Hepatocyte (in vitro differentiated cells): ENCODE data around the gene IL1RL2. TPM values are rescaled to one million over a fixed set of nuclear protein-coding genes. Genes with fewer than 3 reads are reported as not detected.

ENCODE experiments used
- DNase-seq: peaks from one replicate; pipeline ENCODE4 v3.0.0-alpha.2; 2016; ENCODE audit warnings: low spot score
- H2AFZ ChIP-seq: fragments of 200-600 bp; sonication (generic); 2 replicates; pipeline ENCODE4 v1.6.0; 2016; ENCODE audit warnings: antibody characterized with exemption, mild to moderate bottlenecking
- H3K27ac ChIP-seq: fragments of 200-600 bp; sonication (generic); 2 replicates; pipeline ENCODE4 v1.5.1; 2016; ENCODE audit warnings: mild to moderate bottlenecking
- H3K27me3 ChIP-seq: fragments of 200-600 bp; sonication (generic); 2 replicates; pipeline ENCODE4 v1.6.1; 2016
- H3K36me3 ChIP-seq: fragments of 200-600 bp; sonication (generic); replicated peaks from 2 replicates; pipeline ENCODE4 v1.5.1; 2016; ENCODE audit warnings: low read depth; ENCODE audit not compliant: insufficient read depth
- H3K4me1 ChIP-seq: fragments of 200-600 bp; sonication (generic); 2 replicates; pipeline ENCODE4 v1.5.1; 2016; ENCODE audit warnings: mild to moderate bottlenecking, moderate library complexity; ENCODE audit not compliant: insufficient read depth
- H3K4me2 ChIP-seq: fragments of 200-600 bp; sonication (generic); 2 replicates; pipeline ENCODE4 v1.6.0; 2016
- H3K4me3 ChIP-seq: fragments of 200-600 bp; sonication (generic); 2 replicates; pipeline ENCODE4 v1.5.1; 2016; ENCODE audit warnings: mild to moderate bottlenecking
- H3K79me2 ChIP-seq: fragments of 200-600 bp; sonication (generic); 2 replicates; pipeline ENCODE4 v1.6.0; 2017; ENCODE audit warnings: mild to moderate bottlenecking
- H3K9me2 ChIP-seq: fragments of 200-600 bp; sonication (generic); replicated peaks from 2 replicates; pipeline ENCODE4 v1.6.0; 2017; ENCODE audit warnings: mild to moderate bottlenecking; ENCODE audit not compliant: insufficient read depth
- H3K9me3 ChIP-seq: fragments of 200-600 bp; sonication (generic); 2 replicates; pipeline ENCODE4 v1.5.1; 2016; ENCODE audit warnings: low read depth, mild to moderate bottlenecking
- H4K20me1 ChIP-seq: fragments of 200-600 bp; sonication (generic); 2 replicates; pipeline ENCODE4 v1.6.0; 2016; ENCODE audit warnings: mild to moderate bottlenecking; ENCODE audit not compliant: insufficient read depth, poor library complexity, severe bottlenecking
- EZH2 ChIP-seq: fragments of 200-600 bp; sonication (generic); IDR thresholded peaks from 2 replicates; pipeline ENCODE4 v1.6.1; 2016; ENCODE audit warnings: antibody characterized with exemption, mild to moderate bottlenecking, borderline replicate concordance
- EZH2phosphoT487 ChIP-seq: fragments of 200-600 bp; sonication (generic); IDR thresholded peaks from one replicate; pipeline ENCODE4 v1.6.1; 2018; ENCODE audit warnings: antibody characterized with exemption, mild to moderate bottlenecking, low read depth, moderate library complexity; ENCODE audit not compliant: unreplicated experiment, severe bottlenecking
- WGBS: methylation state at CpG from one replicate; pipeline ENCODE4 v1.1.6; 2016; ENCODE audit warnings: low lambda C conversion rate; ENCODE audit errors: missing lambda C conversion rate; 5-methylcytosine and 5-hydroxymethylcytosine counted together
- polyA plus RNA-seq: library from polyadenylated mRNA; unstranded; fragments of >200 nt; fragmentation: Nextera tagmentation; extraction: Ambion mirVana; gene quantifications from 2 replicates; pipeline ENCODE4 v1.2.1, GENCODE V29; 2016
- total RNA-seq: library from RNA; depleted of rRNA; stranded (reverse); fragments of >200 nt; gene quantifications from 2 replicates; pipeline ENCODE4 v1.2.3, GENCODE V29; 2014
- TF ChIP-seq, protein P1 (sequence below): fragments of 200-600 bp; sonication (generic); IDR thresholded peaks from 2 replicates; pipeline ENCODE4 v1.5.1; 2016; ENCODE audit warnings: antibody characterized with exemption, mild to moderate bottlenecking; ENCODE audit not compliant: poor library complexity

The IL1RL2 gene
- total and polyA plus RNA-seq, 2 experiments from 2014 or later, result 1.3 TPM; not detected in 1

DNA sequence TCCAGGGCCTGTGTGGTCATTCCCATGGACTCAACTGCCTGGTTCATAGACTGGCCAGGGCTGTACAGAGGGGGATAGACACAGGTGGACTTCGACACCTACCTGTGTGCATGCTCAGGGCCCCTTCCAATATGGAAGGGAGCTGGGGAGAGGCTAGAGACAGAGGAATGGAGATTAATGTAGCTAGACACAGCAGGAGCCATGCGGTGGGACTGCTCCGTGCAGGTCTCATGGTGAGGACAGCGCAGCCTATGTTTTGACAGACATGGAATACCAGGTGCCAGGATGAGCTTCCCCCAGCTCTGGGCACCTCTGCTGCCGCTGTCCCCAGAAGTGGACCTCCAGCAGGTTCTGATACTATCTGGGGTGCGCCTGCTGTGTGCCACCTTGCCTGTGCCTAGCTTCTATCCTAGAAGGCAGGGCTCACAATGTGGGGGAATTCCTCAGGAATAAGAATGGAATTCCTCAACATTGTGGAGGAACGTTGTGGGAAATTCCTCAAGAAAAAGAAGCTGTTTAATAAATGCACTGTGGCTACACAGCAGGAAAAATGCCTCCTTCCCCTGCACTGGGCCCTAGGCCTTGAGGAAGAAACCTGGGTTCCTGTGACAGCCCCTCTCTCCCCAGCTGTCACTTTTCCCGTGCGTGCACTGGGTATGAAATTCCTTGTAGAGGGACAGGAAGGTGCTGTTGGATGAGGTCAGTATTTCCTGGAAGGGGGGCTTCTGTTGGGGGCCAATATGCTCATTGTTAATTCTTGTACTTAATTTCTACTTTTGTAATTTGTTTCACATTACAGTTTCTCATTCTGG lies 37.0 kb upstream of the IL1RL2 start:
- Histone ChIP-seq H3K36me3 (no peaks in the 10 kb centered on the region), H4K20me1 (peaks cover 5% of the 10 kb centered on the region), H3K27ac (no peak overlapping the region), H3K4me1 (peaks cover 4% of the 10 kb centered on the region), H3K27me3 (no peaks in the 10 kb centered on the region), H3K4me3 (no peak overlapping the region), H2AFZ (no peak overlapping the region), H3K9me3 (peaks cover 4% of the 10 kb centered on the region), H3K4me2 (no peak overlapping the region), H3K79me2 (peaks cover 88% of the 10 kb centered on the region), H3K9me2 (no peaks in the 10 kb centered on the region)
- TF ChIP-seq, protein P1, sequence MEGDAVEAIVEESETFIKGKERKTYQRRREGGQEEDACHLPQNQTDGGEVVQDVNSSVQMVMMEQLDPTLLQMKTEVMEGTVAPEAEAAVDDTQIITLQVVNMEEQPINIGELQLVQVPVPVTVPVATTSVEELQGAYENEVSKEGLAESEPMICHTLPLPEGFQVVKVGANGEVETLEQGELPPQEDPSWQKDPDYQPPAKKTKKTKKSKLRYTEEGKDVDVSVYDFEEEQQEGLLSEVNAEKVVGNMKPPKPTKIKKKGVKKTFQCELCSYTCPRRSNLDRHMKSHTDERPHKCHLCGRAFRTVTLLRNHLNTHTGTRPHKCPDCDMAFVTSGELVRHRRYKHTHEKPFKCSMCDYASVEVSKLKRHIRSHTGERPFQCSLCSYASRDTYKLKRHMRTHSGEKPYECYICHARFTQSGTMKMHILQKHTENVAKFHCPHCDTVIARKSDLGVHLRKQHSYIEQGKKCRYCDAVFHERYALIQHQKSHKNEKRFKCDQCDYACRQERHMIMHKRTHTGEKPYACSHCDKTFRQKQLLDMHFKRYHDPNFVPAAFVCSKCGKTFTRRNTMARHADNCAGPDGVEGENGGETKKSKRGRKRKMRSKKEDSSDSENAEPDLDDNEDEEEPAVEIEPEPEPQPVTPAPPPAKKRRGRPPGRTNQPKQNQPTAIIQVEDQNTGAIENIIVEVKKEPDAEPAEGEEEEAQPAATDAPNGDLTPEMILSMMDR, result no peak
- TF ChIP-seq EZH2phosphoT487 (no peak), EZH2 (no peak)
- WGBS, result 86% methylated on average over 9 of the region's 9 CpGs
- DNase-seq, result no peak

DNA sequence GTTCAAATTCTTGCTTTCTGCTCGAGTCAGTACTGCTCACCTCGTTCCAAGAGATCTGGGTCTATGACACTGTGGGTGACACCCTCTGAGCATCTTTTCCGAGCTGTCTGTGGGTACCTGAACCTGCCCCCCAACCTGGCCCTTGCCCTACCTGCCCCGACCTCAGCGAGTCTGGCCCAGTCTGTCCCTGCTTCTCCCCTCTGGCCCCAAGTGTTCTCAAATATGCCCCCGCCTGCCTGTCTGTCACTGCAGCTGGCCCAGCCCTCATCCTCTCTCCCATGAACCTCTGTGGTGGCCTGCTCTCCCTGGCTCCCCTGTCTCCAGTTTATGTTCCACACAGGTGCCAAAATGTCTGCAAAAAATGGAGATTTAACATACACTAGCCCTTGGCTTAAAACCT lies 32.5 kb upstream of the IL1RL2 start:
- Histone ChIP-seq H3K79me2 (peaks cover 65% of the 10 kb centered on the region), H4K20me1 (peaks cover 5% of the 10 kb centered on the region), H3K27me3 (no peaks in the 10 kb centered on the region), H3K36me3 (no peaks in the 10 kb centered on the region), H3K4me1 (peaks cover 27% of the 10 kb centered on the region), H3K27ac (peak overlapping the region; percentile 88), H3K4me3 (no peak overlapping the region), H3K9me3 (no peaks in the 10 kb centered on the region), H3K9me2 (no peaks in the 10 kb centered on the region), H3K4me2 (no peak overlapping the region), H2AFZ (no peak overlapping the region)
- no peak for DNase-seq
- TF ChIP-seq, protein P1, result no peak
- TF ChIP-seq EZH2phosphoT487, result no peak
- no peak for TF ChIP-seq EZH2
- 100% methylated on average over 6 of the region's 6 CpGs for WGBS

DNA sequence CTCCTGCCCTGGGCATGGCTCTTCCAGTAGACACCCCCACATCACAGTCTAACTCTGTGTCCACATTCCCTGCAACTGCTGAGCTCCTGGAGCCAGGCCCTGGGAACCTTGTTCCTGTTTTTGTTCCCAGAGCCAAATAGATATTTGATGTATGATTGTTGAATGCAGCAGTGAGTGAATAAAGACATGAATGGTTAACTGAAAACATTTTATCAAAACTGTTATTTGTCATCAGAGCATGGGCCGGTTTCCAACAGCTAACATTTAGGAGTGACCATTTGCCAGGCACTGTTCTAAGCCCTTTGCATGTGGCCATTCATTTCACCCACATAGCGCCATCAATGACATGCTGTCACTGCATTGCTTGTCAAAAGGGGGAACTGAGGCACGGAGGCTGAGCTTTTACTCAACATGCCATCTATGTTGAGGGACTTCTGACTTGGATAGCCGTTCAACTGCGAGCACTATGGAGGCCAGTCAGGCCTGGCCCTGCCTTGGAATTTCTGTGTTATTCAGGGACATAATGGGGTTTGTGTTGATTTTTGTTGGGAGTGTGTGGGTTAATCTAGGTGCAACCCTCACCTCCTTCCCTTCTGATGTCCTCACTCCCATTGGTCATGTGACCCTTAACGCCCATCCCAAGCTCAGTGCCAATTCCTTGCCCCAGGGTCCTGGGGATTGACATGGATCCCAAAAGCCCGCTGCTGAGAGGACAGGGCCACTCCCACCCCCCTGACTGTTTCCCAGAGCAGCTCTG lies 31.7 kb upstream of the IL1RL2 start:
- Histone ChIP-seq H3K9me3 (no peaks in the 10 kb centered on the region), H3K4me3 (no peak overlapping the region), H3K4me1 (peaks cover 31% of the 10 kb centered on the region), H2AFZ (no peak overlapping the region), H3K79me2 (peaks cover 61% of the 10 kb centered on the region), H3K9me2 (no peaks in the 10 kb centered on the region), H3K27ac (peak overlapping the region; percentile 88), H3K4me2 (peak overlapping the region; percentile 18), H3K27me3 (no peaks in the 10 kb centered on the region), H4K20me1 (peaks cover 5% of the 10 kb centered on the region), H3K36me3 (no peaks in the 10 kb centered on the region)
- DNase-seq, result no peak
- 64% methylated on average over 7 of the region's 7 CpGs for WGBS
- TF ChIP-seq, protein P1, result no peak
- TF ChIP-seq EZH2 (no peak), EZH2phosphoT487 (no peak)
